Measurements from ENCODE around the gene TMEM43.

TMEM43 gene

GRCh38 chr3:14129296-14129695, 4.4 kb downstream of the TMEM43 start:
- DNase-seq (ENCODE audit: insufficient read length, low spot score) (no peak), FAIRE-seq (no peak)

DNA sequence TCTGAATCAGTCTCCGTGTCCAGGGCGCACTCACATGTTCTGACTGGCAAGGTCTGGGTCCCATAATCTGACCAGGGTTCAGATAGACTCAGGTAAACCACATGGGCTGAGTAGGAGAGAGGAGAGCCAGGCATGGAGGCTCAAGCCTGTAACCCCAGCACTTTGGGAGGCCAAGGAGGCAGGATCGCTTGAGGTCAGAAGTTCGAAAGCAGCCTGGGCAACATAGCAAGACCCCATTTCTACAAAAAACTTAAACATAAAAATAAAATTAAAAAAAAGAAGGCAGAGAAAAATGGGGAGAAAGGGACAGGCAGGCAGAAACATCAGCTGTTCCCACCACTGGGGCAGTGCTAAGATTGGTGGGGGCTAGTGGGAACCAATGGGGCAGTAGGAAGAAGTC, 5.4 kb downstream of the TMEM43 start:
- TF ChIP-seq POLR2AphosphoS5 (IDR thresholded peaks at IDR 0.05; ENCODE audit: low read depth, low read length) (no peak), TAF1 (IDR thresholded peaks at IDR 0.05; ENCODE audit: low read depth, low read length) (no peak), POU2F2 (IDR thresholded peaks at IDR 0.05; ENCODE audit: low read depth, low read length) (no peak), SPI1 (IDR thresholded peaks at IDR 0.05; ENCODE audit: low read depth, low read length) (no peak)
- no peak for FAIRE-seq
- no peak for DNase-seq (ENCODE audit: insufficient read length, low spot score)

More at GRCh38 chr3:14129296-14129695, 4.4 kb downstream of the TMEM43 start:
- no peak for TF ChIP-seq TAF1 (IDR thresholded peaks at IDR 0.05; ENCODE audit: low read depth, low read length)
- no peak for TF ChIP-seq PAX5 (IDR thresholded peaks at IDR 0.05; ENCODE audit: insufficient read depth, low read length, severe bottlenecking)
- TF ChIP-seq SPI1 (IDR thresholded peaks at IDR 0.05; ENCODE audit: low read depth, low read length), result no peak
- no peak for TF ChIP-seq POLR2A (IDR thresholded peaks at IDR 0.05; ENCODE audit: low read depth, low read length)
- no peak for TF ChIP-seq POLR2AphosphoS5 (IDR thresholded peaks at IDR 0.05; ENCODE audit: low read depth, low read length)
- no peak for TF ChIP-seq POU2F2 (IDR thresholded peaks at IDR 0.05; ENCODE audit: low read depth, low read length)

- no peak for DNase-seq (ENCODE audit: insufficient read length, low spot score)
- no peak for TF ChIP-seq PAX5 (IDR thresholded peaks at IDR 0.05; ENCODE audit: insufficient read depth, low read length, severe bottlenecking)
- no peak for TF ChIP-seq POU2F2 (IDR thresholded peaks at IDR 0.05; ENCODE audit: low read depth, low read length)
- TF ChIP-seq POLR2AphosphoS5 (IDR thresholded peaks at IDR 0.05; ENCODE audit: low read depth, low read length), result no peak
- TF ChIP-seq SPI1 (IDR thresholded peaks at IDR 0.05; ENCODE audit: low read depth, low read length), result no peak
- no peak for TF ChIP-seq TAF1 (IDR thresholded peaks at IDR 0.05; ENCODE audit: low read depth, low read length)
- no peak for TF ChIP-seq POLR2A (IDR thresholded peaks at IDR 0.05; ENCODE audit: low read depth, low read length)
- FAIRE-seq, result no peak
Observed at GRCh38 chr3:14130707-14131106, 5.9 kb downstream of the TMEM43 start.

GRCh38 chr3:14131134-14131533, 6.3 kb downstream of the TMEM43 start:
- no peak for FAIRE-seq
- no peak for DNase-seq (ENCODE audit: insufficient read length, low spot score)
- no peak for TF ChIP-seq PAX5 (IDR thresholded peaks at IDR 0.05; ENCODE audit: insufficient read depth, low read length, severe bottlenecking)
- TF ChIP-seq TAF1 (IDR thresholded peaks at IDR 0.05; ENCODE audit: low read depth, low read length), result no peak
- no peak for TF ChIP-seq SPI1 (IDR thresholded peaks at IDR 0.05; ENCODE audit: low read depth, low read length)
- TF ChIP-seq POLR2AphosphoS5 (IDR thresholded peaks at IDR 0.05; ENCODE audit: low read depth, low read length), result no peak
- no peak for TF ChIP-seq POLR2A (IDR thresholded peaks at IDR 0.05; ENCODE audit: low read depth, low read length)

GRCh38 chr3:14132120-14132519, 7.3 kb downstream of the TMEM43 start:
- FAIRE-seq, result no peak
- DNase-seq (ENCODE audit: insufficient read length, low spot score), result no peak
- TF ChIP-seq SPI1 (IDR thresholded peaks at IDR 0.05; ENCODE audit: low read depth, low read length), result no peak
- no peak for TF ChIP-seq POU2F2 (IDR thresholded peaks at IDR 0.05; ENCODE audit: low read depth, low read length)
- no peak for TF ChIP-seq POLR2A (IDR thresholded peaks at IDR 0.05; ENCODE audit: low read depth, low read length)
- no peak for TF ChIP-seq POLR2AphosphoS5 (IDR thresholded peaks at IDR 0.05; ENCODE audit: low read depth, low read length)
- TF ChIP-seq TAF1 (IDR thresholded peaks at IDR 0.05; ENCODE audit: low read depth, low read length), result no peak
- no peak for TF ChIP-seq PAX5 (IDR thresholded peaks at IDR 0.05; ENCODE audit: insufficient read depth, low read length, severe bottlenecking)

DNA sequence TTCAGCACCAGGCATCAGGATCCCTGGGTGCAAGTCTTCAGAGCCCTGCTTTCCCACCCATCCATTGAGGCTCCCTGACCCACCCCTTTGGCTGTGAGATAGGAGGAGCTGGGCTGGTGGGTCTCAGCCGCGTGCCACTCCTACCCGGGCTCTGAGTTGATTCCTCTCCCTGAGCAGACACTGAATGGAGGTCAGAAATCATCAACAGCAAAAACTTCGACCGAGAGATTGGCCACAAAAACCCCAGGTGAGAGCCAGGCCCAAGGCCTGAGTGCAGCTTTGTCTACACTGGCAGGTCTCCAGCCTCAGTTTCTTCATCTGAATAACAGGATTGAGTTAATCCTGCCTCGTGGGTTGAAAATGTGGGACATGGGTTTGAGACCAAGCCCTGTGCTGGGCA, 7.8 kb downstream of the TMEM43 start:
- TF ChIP-seq SPI1 (IDR thresholded peaks at IDR 0.05; ENCODE audit: low read depth, low read length), result no peak
- no peak for TF ChIP-seq POLR2A (IDR thresholded peaks at IDR 0.05; ENCODE audit: low read depth, low read length)
- no peak for TF ChIP-seq POU2F2 (IDR thresholded peaks at IDR 0.05; ENCODE audit: low read depth, low read length)
- no peak for TF ChIP-seq PAX5 (IDR thresholded peaks at IDR 0.05; ENCODE audit: insufficient read depth, low read length, severe bottlenecking)
- no peak for TF ChIP-seq POLR2AphosphoS5 (IDR thresholded peaks at IDR 0.05; ENCODE audit: low read depth, low read length)
- TF ChIP-seq TAF1 (IDR thresholded peaks at IDR 0.05; ENCODE audit: low read depth, low read length), result no peak
- DNase-seq (ENCODE audit: insufficient read length, low spot score) (no peak), FAIRE-seq (no peak)

DNA sequence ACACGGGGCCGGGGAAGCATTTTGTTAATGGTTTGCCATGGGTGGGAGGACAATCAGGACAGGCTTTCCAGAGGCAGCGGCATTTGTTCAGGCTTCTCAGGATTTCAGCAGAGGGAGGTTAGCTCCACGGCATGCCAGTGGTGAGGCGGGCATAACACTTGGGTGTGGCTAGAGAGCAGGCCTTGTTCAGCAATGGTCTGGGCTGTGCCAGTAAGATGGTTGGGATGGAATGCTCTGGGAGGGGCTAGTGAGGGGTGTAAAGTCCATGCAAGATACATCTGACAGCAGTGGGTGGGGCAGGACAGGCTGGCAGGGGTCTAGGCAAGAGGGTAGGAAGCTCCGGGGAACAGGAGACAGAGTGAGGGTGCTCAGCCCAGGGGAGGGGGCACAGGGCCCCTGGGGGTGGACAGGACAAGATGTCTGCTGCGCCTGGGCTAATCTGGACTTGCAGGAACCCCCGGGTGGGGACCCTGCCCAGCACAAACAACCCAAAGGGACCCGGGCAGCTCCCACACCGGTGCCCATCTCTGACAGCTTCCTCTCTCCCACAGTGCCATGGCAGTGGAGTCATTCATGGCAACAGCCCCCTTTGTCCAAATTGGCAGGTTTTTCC, 8.4 kb downstream of the TMEM43 start:
- DNase-seq (ENCODE audit: insufficient read length, low spot score) (no peak), FAIRE-seq (no peak)
- TF ChIP-seq TAF1 (IDR thresholded peaks at IDR 0.05; ENCODE audit: low read depth, low read length), result no peak
- TF ChIP-seq POLR2AphosphoS5 (IDR thresholded peaks at IDR 0.05; ENCODE audit: low read depth, low read length), result no peak
- TF ChIP-seq PAX5 (IDR thresholded peaks at IDR 0.05; ENCODE audit: insufficient read depth, low read length, severe bottlenecking), result no peak
- TF ChIP-seq POU2F2 (IDR thresholded peaks at IDR 0.05; ENCODE audit: low read depth, low read length), result no peak
- TF ChIP-seq POLR2A (IDR thresholded peaks at IDR 0.05; ENCODE audit: low read depth, low read length), result no peak
- TF ChIP-seq SPI1 (IDR thresholded peaks at IDR 0.05; ENCODE audit: low read depth, low read length), result no peak

DNA sequence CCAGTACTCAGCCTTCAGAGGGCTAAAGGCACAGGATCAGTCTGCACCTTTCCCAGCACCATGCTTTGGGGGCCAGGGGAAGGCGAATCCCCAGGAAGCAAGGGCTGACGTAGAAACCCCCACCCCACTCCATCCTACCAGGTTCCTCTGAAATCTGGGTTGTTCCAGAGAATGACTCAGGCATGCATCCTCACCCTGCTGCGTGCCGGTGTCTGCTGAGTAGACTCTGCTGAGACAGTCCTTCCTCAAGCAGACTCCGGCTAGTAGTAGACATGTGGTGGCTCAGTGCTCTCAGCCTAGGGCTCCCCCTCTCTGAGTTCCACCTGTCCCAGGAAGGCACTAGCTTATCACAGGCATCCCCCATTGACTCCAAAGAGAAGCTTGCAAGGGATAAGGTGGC, 9.0 kb downstream of the TMEM43 start:
- FAIRE-seq, result no peak
- TF ChIP-seq PAX5 (IDR thresholded peaks at IDR 0.05; ENCODE audit: insufficient read depth, low read length, severe bottlenecking) (no peak), TAF1 (IDR thresholded peaks at IDR 0.05; ENCODE audit: low read depth, low read length) (no peak), POLR2A (IDR thresholded peaks at IDR 0.05; ENCODE audit: low read depth, low read length) (no peak), SPI1 (IDR thresholded peaks at IDR 0.05; ENCODE audit: low read depth, low read length) (no peak), POU2F2 (IDR thresholded peaks at IDR 0.05; ENCODE audit: low read depth, low read length) (no peak), POLR2AphosphoS5 (IDR thresholded peaks at IDR 0.05; ENCODE audit: low read depth, low read length) (no peak)
- DNase-seq (ENCODE audit: insufficient read length, low spot score), result no peak

- DNase-seq (ENCODE audit: insufficient read length, low spot score) (no peak), FAIRE-seq (no peak)
- no peak for TF ChIP-seq TAF1 (IDR thresholded peaks at IDR 0.05; ENCODE audit: low read depth, low read length)
- TF ChIP-seq PAX5 (IDR thresholded peaks at IDR 0.05; ENCODE audit: insufficient read depth, low read length, severe bottlenecking), result no peak
- no peak for TF ChIP-seq SPI1 (IDR thresholded peaks at IDR 0.05; ENCODE audit: low read depth, low read length)
- TF ChIP-seq POU2F2 (IDR thresholded peaks at IDR 0.05; ENCODE audit: low read depth, low read length), result no peak
- no peak for TF ChIP-seq POLR2A (IDR thresholded peaks at IDR 0.05; ENCODE audit: low read depth, low read length)
- no peak for TF ChIP-seq POLR2AphosphoS5 (IDR thresholded peaks at IDR 0.05; ENCODE audit: low read depth, low read length)
Observed at GRCh38 chr3:14134291-14134690, 9.4 kb downstream of the TMEM43 start.

GRCh38 chr3:14135581-14135980, 10.7 kb downstream of the TMEM43 start:
- no peak for FAIRE-seq

More at GRCh38 chr3:14135581-14135980, 10.7 kb downstream of the TMEM43 start:
- no peak for TF ChIP-seq SPI1 (IDR thresholded peaks at IDR 0.05; ENCODE audit: low read depth, low read length)
- no peak for TF ChIP-seq POLR2AphosphoS5 (IDR thresholded peaks at IDR 0.05; ENCODE audit: low read depth, low read length)
- TF ChIP-seq POU2F2 (IDR thresholded peaks at IDR 0.05; ENCODE audit: low read depth, low read length), result no peak
- no peak for TF ChIP-seq POLR2A (IDR thresholded peaks at IDR 0.05; ENCODE audit: low read depth, low read length)
- TF ChIP-seq TAF1 (IDR thresholded peaks at IDR 0.05; ENCODE audit: low read depth, low read length), result no peak
- DNase-seq (ENCODE audit: insufficient read length, low spot score), result no peak
